Muscle layer of colon (tissue), 2 donors: ENCODE results near the gene ACTR8.

Experiments
- H3K27ac ChIP-seq: one replicate; pipeline ENCODE4 v1.7.0; 2013; ENCODE audit warnings: low read depth, mild to moderate bottlenecking, low read length, moderate library complexity
- H3K27me3 ChIP-seq, 2 donors: one replicate each; pipeline ENCODE4 v1.7.0; 2013; ENCODE audit warnings: low read length in 2 of 2, mild to moderate bottlenecking in 2 of 2; ENCODE audit not compliant: insufficient read depth in 2 of 2, control insufficient read depth in 1 of 2
- H3K36me3 ChIP-seq: one replicate; pipeline ENCODE4 v1.7.0; 2013; ENCODE audit warnings: mild to moderate bottlenecking, low read length; ENCODE audit not compliant: insufficient read depth
- H3K4me1 ChIP-seq: one replicate; pipeline ENCODE4 v1.7.0; 2013; ENCODE audit warnings: mild to moderate bottlenecking, low read length; ENCODE audit not compliant: insufficient read depth
- H3K4me3 ChIP-seq, 2 donors: one replicate each; pipeline ENCODE4 v1.7.0; 2013; ENCODE audit warnings: low read length in 2 of 2, low read depth in 1 of 2, mild to moderate bottlenecking in 1 of 2, moderate library complexity in 1 of 2
- H3K9ac ChIP-seq: one replicate; pipeline ENCODE4 v1.7.0; 2013; ENCODE audit warnings: low read length
- H3K9me3 ChIP-seq: one replicate; pipeline ENCODE4 v1.7.0; 2013; ENCODE audit warnings: mild to moderate bottlenecking, low read length
- donor health status: abdominal sarcoma.
- donor health status: Adenocarcinoma of cecum.

Gene ACTR8

GRCh38 chr3:53830944-53831343, 51.0 kb downstream of the ACTR8 start:
- H3K4me1 ChIP-seq, result no peaks in the 10 kb centered on the region
- H3K4me3 ChIP-seq, result no peak overlapping the region
- H3K27me3 ChIP-seq, result no peaks in the 10 kb centered on the region

GRCh38 chr3:53829605-53830004, 52.3 kb downstream of the ACTR8 start:
- Histone ChIP-seq H3K27me3 (no peaks in the 10 kb centered on the region), H3K27ac (no peak overlapping the region), H3K4me1 (no peaks in the 10 kb centered on the region), H3K4me3 (no peak overlapping the region), H3K36me3 (no peaks in the 10 kb centered on the region), H3K9me3 (no peaks in the 10 kb centered on the region), H3K9ac (no peak overlapping the region)

More at GRCh38 chr3:53830944-53831343, 51.0 kb downstream of the ACTR8 start:
- Histone ChIP-seq H3K9ac (no peak overlapping the region), H3K36me3 (no peaks in the 10 kb centered on the region), H3K27ac (no peak overlapping the region), H3K9me3 (no peaks in the 10 kb centered on the region)

GRCh38 chr3:53828581-53828980, 53.4 kb downstream of the ACTR8 start:
- Histone ChIP-seq H3K27ac (no peak overlapping the region), H3K9ac (no peak overlapping the region)

GRCh38 chr3:53826048-53826447, 55.9 kb downstream of the ACTR8 start:
- Histone ChIP-seq H3K4me3 (no peak overlapping the region), H3K9me3 (no peaks in the 10 kb centered on the region), H3K27ac (no peak overlapping the region), H3K9ac (no peak overlapping the region), H3K27me3 (no peaks in the 10 kb centered on the region), H3K36me3 (no peaks in the 10 kb centered on the region), H3K4me1 (no peaks in the 10 kb centered on the region)

More at GRCh38 chr3:53828581-53828980, 53.4 kb downstream of the ACTR8 start:
- Histone ChIP-seq H3K36me3 (no peaks in the 10 kb centered on the region), H3K27me3 (no peaks in the 10 kb centered on the region), H3K4me1 (no peaks in the 10 kb centered on the region), H3K9me3 (no peaks in the 10 kb centered on the region), H3K4me3 (no peak overlapping the region)

GRCh38 chr3:53824795-53825194, 57.2 kb downstream of the ACTR8 start:
- Histone ChIP-seq H3K4me3 (no peak overlapping the region), H3K27me3 (no peaks in the 10 kb centered on the region), H3K27ac (no peak overlapping the region), H3K4me1 (no peaks in the 10 kb centered on the region), H3K36me3 (no peaks in the 10 kb centered on the region), H3K9me3 (no peaks in the 10 kb centered on the region), H3K9ac (no peak overlapping the region)

- Histone ChIP-seq H3K9ac (no peak overlapping the region), H3K9me3 (no peaks in the 10 kb centered on the region), H3K27ac (no peak overlapping the region), H3K4me3 (no peak overlapping the region), H3K27me3 (no peaks in the 10 kb centered on the region), H3K4me1 (no peaks in the 10 kb centered on the region), H3K36me3 (no peaks in the 10 kb centered on the region)
Measured at GRCh38 chr3:53823956-53824657, 57.8 kb downstream of the ACTR8 start.

- Histone ChIP-seq H3K9ac (no peak overlapping the region), H3K9me3 (no peaks in the 10 kb centered on the region), H3K36me3 (no peaks in the 10 kb centered on the region), H3K27ac (no peak overlapping the region), H3K4me1 (no peaks in the 10 kb centered on the region), H3K27me3 (no peaks in the 10 kb centered on the region), H3K4me3 (no peak overlapping the region)
Measured at GRCh38 chr3:53823026-53823955, 58.7 kb downstream of the ACTR8 start.

GRCh38 chr3:53822331-53822741, 59.6 kb downstream of the ACTR8 start:
- Histone ChIP-seq H3K27me3 (no peaks in the 10 kb centered on the region), H3K9ac (no peak overlapping the region), H3K27ac (no peak overlapping the region), H3K4me3 (no peak overlapping the region), H3K4me1 (no peaks in the 10 kb centered on the region), H3K9me3 (no peaks in the 10 kb centered on the region), H3K36me3 (no peaks in the 10 kb centered on the region)

GRCh38 chr3:53821631-53822121, 60.3 kb downstream of the ACTR8 start:
- Histone ChIP-seq H3K36me3 (no peaks in the 10 kb centered on the region), H3K27me3 (no peaks in the 10 kb centered on the region), H3K27ac (no peak overlapping the region), H3K9me3 (no peaks in the 10 kb centered on the region), H3K9ac (no peak overlapping the region), H3K4me1 (no peaks in the 10 kb centered on the region), H3K4me3 (no peak overlapping the region)

- no peak overlapping the region for H3K4me3 ChIP-seq
- no peak overlapping the region for H3K27ac ChIP-seq
Measured at GRCh38 chr3:53820756-53821580, 61.0 kb downstream of the ACTR8 start.

GRCh38 chr3:53820084-53820483, 61.9 kb downstream of the ACTR8 start:
- no peak overlapping the region for H3K4me3 ChIP-seq
- H3K9me3 ChIP-seq, result no peaks in the 10 kb centered on the region
- no peaks in the 10 kb centered on the region for H3K4me1 ChIP-seq
- H3K27me3 ChIP-seq, result no peaks in the 10 kb centered on the region
- no peaks in the 10 kb centered on the region for H3K36me3 ChIP-seq
- no peak overlapping the region for H3K27ac ChIP-seq
- H3K9ac ChIP-seq, result no peak overlapping the region

More at GRCh38 chr3:53820756-53821580, 61.0 kb downstream of the ACTR8 start:
- Histone ChIP-seq H3K9me3 (no peaks in the 10 kb centered on the region), H3K27me3 (no peaks in the 10 kb centered on the region), H3K4me1 (no peaks in the 10 kb centered on the region), H3K36me3 (no peaks in the 10 kb centered on the region), H3K9ac (no peak overlapping the region)
